DOHH2 (cell line): ENCODE measurements around the gene PRKCE.

Experiments
- H3F3A ChIP-seq: fragments of 200-600 bp; sonication (generic), shearing (Covaris generic); 2 replicates; pipeline ENCODE4 v1.6.0; 2016; ENCODE audit warnings: antibody characterized with exemption, mild to moderate bottlenecking; ENCODE audit not compliant: control insufficient read depth, insufficient read depth
- H3K27ac ChIP-seq: fragments of 200-600 bp; sonication (generic); 2 replicates; pipeline ENCODE4 v1.5.1; 2014; ENCODE audit warnings: low read depth, mild to moderate bottlenecking, low read length, moderate library complexity
- H3K27me3 ChIP-seq: fragments of 200-600 bp; sonication (generic); 2 replicates; pipeline ENCODE4 v1.6.1; 2014; ENCODE audit warnings: mild to moderate bottlenecking, low read length, mixed read lengths; ENCODE audit not compliant: control insufficient read depth
- H3K36me3 ChIP-seq: fragments of 200-600 bp; sonication (generic); 2 replicates; pipeline ENCODE4 v1.6.1; 2014; ENCODE audit warnings: mild to moderate bottlenecking, low read length, moderate library complexity, mixed read lengths; ENCODE audit not compliant: control insufficient read depth
- H3K4me1 ChIP-seq: fragments of 200-600 bp; sonication (generic); 2 replicates; pipeline ENCODE4 v1.6.1; 2014; ENCODE audit warnings: mild to moderate bottlenecking, low read length, mixed read lengths; ENCODE audit not compliant: control insufficient read depth
- H3K4me2 ChIP-seq: fragments of 200-600 bp; sonication (generic); 2 replicates; pipeline ENCODE4 v1.6.0; 2014; ENCODE audit warnings: mild to moderate bottlenecking, low read length, moderate library complexity
- H3K4me3 ChIP-seq: fragments of 200-600 bp; sonication (generic); 2 replicates; pipeline ENCODE4 v1.5.1; 2014; ENCODE audit warnings: mild to moderate bottlenecking, low read length, mixed read lengths
- H3K79me2 ChIP-seq: fragments of 200-600 bp; sonication (generic); 2 replicates; pipeline ENCODE4 v1.6.1; 2014; ENCODE audit warnings: mild to moderate bottlenecking, low read length, mixed read lengths; ENCODE audit not compliant: control insufficient read depth
- H3K9me2 ChIP-seq: fragments of 200-600 bp; sonication (generic); replicated peaks from 2 replicates; pipeline ENCODE4 v1.6.1; 2014; ENCODE audit warnings: mild to moderate bottlenecking, low read length, mixed read lengths; ENCODE audit not compliant: control insufficient read depth
- H3K9me3 ChIP-seq: fragments of 200-600 bp; sonication (generic); 2 replicates; pipeline ENCODE4 v1.6.1; 2014; ENCODE audit warnings: antibody characterized with exemption, low read length, mixed read lengths; ENCODE audit not compliant: control insufficient read depth, insufficient read depth
- H4K20me1 ChIP-seq: fragments of 200-600 bp; sonication (generic); 2 replicates; pipeline ENCODE4 v1.6.0; 2014; ENCODE audit warnings: low read depth, mild to moderate bottlenecking, antibody characterized with exemption, low read length, moderate library complexity; ENCODE audit not compliant: control insufficient read depth, insufficient read depth
- CTCF ChIP-seq: fragments of 200-600 bp; sonication (generic); IDR thresholded peaks from one replicate; pipeline ENCODE4 v1.5.1; 2014; ENCODE audit warnings: antibody characterized with exemption, mild to moderate bottlenecking, low read depth, low read length; ENCODE audit not compliant: poor library complexity, severe bottlenecking
- EZH2phosphoT487 ChIP-seq: fragments of 200-600 bp; sonication (generic); IDR thresholded peaks from 2 replicates; pipeline ENCODE4 v1.6.1; 2017; ENCODE audit warnings: borderline replicate concordance, mild to moderate bottlenecking, antibody characterized with exemption, low read length, moderate library complexity, mixed read lengths

Gene PRKCE

GRCh38 chr2:46148369-46148736 lies 496.9 kb downstream of the PRKCE start:
- no peaks in the 10 kb centered on the region for H3K36me3 ChIP-seq

GRCh38 chr2:46150445-46150955 lies 499.0 kb downstream of the PRKCE start:
- H3K79me2 ChIP-seq, result no peaks in the 10 kb centered on the region
- H4K20me1 ChIP-seq, result no peaks in the 10 kb centered on the region
- H3K9me2 ChIP-seq, result no peaks in the 10 kb centered on the region
- no peak overlapping the region for H3K4me3 ChIP-seq
- H3K36me3 ChIP-seq, result no peaks in the 10 kb centered on the region
- TF ChIP-seq CTCF, result no peak
- no peak overlapping the region for H3K4me2 ChIP-seq
- H3K9me3 ChIP-seq, result no peaks in the 10 kb centered on the region
- H3K4me1 ChIP-seq, result no peaks in the 10 kb centered on the region
- H3F3A ChIP-seq, result no peaks in the 10 kb centered on the region
- H3K27me3 ChIP-seq, result no peaks in the 10 kb centered on the region
- H3K27ac ChIP-seq, result no peak overlapping the region

More at GRCh38 chr2:46148369-46148736, 496.9 kb downstream of the PRKCE start:
- no peaks in the 10 kb centered on the region for H3K79me2 ChIP-seq
- no peaks in the 10 kb centered on the region for H3K4me1 ChIP-seq
- TF ChIP-seq CTCF, result no peak
- TF ChIP-seq EZH2phosphoT487, result no peak
- H3F3A ChIP-seq, result no peaks in the 10 kb centered on the region
- no peak overlapping the region for H3K4me3 ChIP-seq
- no peaks in the 10 kb centered on the region for H4K20me1 ChIP-seq
- H3K9me3 ChIP-seq, result no peaks in the 10 kb centered on the region
- H3K27ac ChIP-seq, result no peak overlapping the region
- H3K4me2 ChIP-seq, result no peak overlapping the region
- no peaks in the 10 kb centered on the region for H3K9me2 ChIP-seq
- no peaks in the 10 kb centered on the region for H3K27me3 ChIP-seq

GRCh38 chr2:46151577-46151976 lies 500.1 kb downstream of the PRKCE start:
- H3K9me2 ChIP-seq, result no peaks in the 10 kb centered on the region
- TF ChIP-seq CTCF (no peak), EZH2phosphoT487 (no peak)
- H3K4me1 ChIP-seq, result no peaks in the 10 kb centered on the region
- no peaks in the 10 kb centered on the region for H3K36me3 ChIP-seq
- H3K4me3 ChIP-seq, result no peak overlapping the region
- H3K79me2 ChIP-seq, result no peaks in the 10 kb centered on the region
- H3K9me3 ChIP-seq, result no peaks in the 10 kb centered on the region
- no peak overlapping the region for H3K4me2 ChIP-seq
- no peaks in the 10 kb centered on the region for H4K20me1 ChIP-seq
- no peak overlapping the region for H3K27ac ChIP-seq
- no peaks in the 10 kb centered on the region for H3F3A ChIP-seq
- no peaks in the 10 kb centered on the region for H3K27me3 ChIP-seq
